ENCODE results near the gene CXCL10.

- TF ChIP-seq PRDM2 (tag by site-specific recombination; IDR thresholded peaks at IDR 0.05; ENCODE audit: borderline replicate concordance) = no peak
- TF ChIP-seq ZNF549 (tag by site-specific recombination; IDR thresholded peaks at IDR 0.05) = no peak
- no peak for TF ChIP-seq ZNF274 (IDR thresholded peaks at IDR 0.05; ENCODE audit: low read length)
- TF ChIP-seq ZNF274 (tag by site-specific recombination; IDR thresholded peaks at IDR 0.05; ENCODE audit: borderline replicate concordance) = no peak
- TF ChIP-seq, protein P1, sequence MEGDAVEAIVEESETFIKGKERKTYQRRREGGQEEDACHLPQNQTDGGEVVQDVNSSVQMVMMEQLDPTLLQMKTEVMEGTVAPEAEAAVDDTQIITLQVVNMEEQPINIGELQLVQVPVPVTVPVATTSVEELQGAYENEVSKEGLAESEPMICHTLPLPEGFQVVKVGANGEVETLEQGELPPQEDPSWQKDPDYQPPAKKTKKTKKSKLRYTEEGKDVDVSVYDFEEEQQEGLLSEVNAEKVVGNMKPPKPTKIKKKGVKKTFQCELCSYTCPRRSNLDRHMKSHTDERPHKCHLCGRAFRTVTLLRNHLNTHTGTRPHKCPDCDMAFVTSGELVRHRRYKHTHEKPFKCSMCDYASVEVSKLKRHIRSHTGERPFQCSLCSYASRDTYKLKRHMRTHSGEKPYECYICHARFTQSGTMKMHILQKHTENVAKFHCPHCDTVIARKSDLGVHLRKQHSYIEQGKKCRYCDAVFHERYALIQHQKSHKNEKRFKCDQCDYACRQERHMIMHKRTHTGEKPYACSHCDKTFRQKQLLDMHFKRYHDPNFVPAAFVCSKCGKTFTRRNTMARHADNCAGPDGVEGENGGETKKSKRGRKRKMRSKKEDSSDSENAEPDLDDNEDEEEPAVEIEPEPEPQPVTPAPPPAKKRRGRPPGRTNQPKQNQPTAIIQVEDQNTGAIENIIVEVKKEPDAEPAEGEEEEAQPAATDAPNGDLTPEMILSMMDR (tag by site-specific recombination; IDR thresholded peaks at IDR 0.05) = no peak
- no peak for TF ChIP-seq YY1 (tag by site-specific recombination; IDR thresholded peaks at IDR 0.05)
- no peak for TF ChIP-seq TCF7L2 (IDR thresholded peaks at IDR 0.05; ENCODE audit: borderline replicate concordance, low read depth, low read length)
- TF ChIP-seq ZNF24 (tag by site-specific recombination; IDR thresholded peaks at IDR 0.05) = no peak
- no peak for TF ChIP-seq ZNF292 (tag by site-specific recombination; IDR thresholded peaks at IDR 0.05; ENCODE audit: borderline replicate concordance, low read depth)
- TF ChIP-seq ZNF114 (tag by site-specific recombination; IDR thresholded peaks at IDR 0.05) = no peak
- TF ChIP-seq, protein P2, sequence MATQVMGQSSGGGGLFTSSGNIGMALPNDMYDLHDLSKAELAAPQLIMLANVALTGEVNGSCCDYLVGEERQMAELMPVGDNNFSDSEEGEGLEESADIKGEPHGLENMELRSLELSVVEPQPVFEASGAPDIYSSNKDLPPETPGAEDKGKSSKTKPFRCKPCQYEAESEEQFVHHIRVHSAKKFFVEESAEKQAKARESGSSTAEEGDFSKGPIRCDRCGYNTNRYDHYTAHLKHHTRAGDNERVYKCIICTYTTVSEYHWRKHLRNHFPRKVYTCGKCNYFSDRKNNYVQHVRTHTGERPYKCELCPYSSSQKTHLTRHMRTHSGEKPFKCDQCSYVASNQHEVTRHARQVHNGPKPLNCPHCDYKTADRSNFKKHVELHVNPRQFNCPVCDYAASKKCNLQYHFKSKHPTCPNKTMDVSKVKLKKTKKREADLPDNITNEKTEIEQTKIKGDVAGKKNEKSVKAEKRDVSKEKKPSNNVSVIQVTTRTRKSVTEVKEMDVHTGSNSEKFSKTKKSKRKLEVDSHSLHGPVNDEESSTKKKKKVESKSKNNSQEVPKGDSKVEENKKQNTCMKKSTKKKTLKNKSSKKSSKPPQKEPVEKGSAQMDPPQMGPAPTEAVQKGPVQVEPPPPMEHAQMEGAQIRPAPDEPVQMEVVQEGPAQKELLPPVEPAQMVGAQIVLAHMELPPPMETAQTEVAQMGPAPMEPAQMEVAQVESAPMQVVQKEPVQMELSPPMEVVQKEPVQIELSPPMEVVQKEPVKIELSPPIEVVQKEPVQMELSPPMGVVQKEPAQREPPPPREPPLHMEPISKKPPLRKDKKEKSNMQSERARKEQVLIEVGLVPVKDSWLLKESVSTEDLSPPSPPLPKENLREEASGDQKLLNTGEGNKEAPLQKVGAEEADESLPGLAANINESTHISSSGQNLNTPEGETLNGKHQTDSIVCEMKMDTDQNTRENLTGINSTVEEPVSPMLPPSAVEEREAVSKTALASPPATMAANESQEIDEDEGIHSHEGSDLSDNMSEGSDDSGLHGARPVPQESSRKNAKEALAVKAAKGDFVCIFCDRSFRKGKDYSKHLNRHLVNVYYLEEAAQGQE (tag by site-specific recombination; IDR thresholded peaks at IDR 0.05) = no peak
- TF ChIP-seq ZNF664 (tag by site-specific recombination; IDR thresholded peaks at IDR 0.05) = no peak
- TF ChIP-seq ZNF501 (tag by site-specific recombination; IDR thresholded peaks at IDR 0.05) = no peak
These were observed 19.7 kb downstream of the CXCL10 start for GRCh38 chr4:76003620-76004019.

Measured in HEK293 (cell line).